ENCODE data around the gene FAM186B. TPM values are rescaled to one million over a fixed set of nuclear protein-coding genes. Genes with fewer than 3 reads are reported as not detected.
A peak's percentile ranks its signal among the peaks of the same experiment; 100 is the strongest.

The FAM186B gene
- total and polyA plus RNA-seq, 2 experiments from 2014 or later, result 0.17 to 0.69 TPM

GRCh38 chr12:49567611-49568441, 37.6 kb downstream of the FAM186B start, which contains the start of gene MCRS1:
MCRS1 (minus strand) TSS chr12:49568142; CDS start chr12:49566731, 1,411 bp downstream.
- peak; percentile 96 for DNase-seq (ENCODE audit: low spot score)
- Histone ChIP-seq H3K4me2 (peak within 1 kb of the TSS; percentile 95), H3K27ac (peak within 1 kb of the TSS; percentile 97), H3K79me2 (peaks cover 51% of the 10 kb centered on the region), H3K4me3 (peak within 1 kb of the TSS; percentile 66), H3K9me3 (ENCODE audit: low read depth) (no peaks in the 10 kb centered on the region), H4K20me1 (ENCODE audit: insufficient read depth, poor library complexity, severe bottlenecking) (no peaks in the 10 kb centered on the region), H3K36me3 (replicated peaks; ENCODE audit: insufficient read depth, low read depth) (no peaks in the 10 kb centered on the region), H3K27me3 (no peaks in the 10 kb centered on the region), H3K4me1 (ENCODE audit: insufficient read depth) (peaks cover 5% of the 10 kb centered on the region), H3K9me2 (replicated peaks; ENCODE audit: insufficient read depth) (no peaks in the 10 kb centered on the region), H2AFZ (peak within 1 kb of the TSS; percentile 95)
- no peak for TF ChIP-seq CTCF (IDR thresholded peaks at IDR 0.05; ENCODE audit: poor library complexity)
- TF ChIP-seq EZH2 (IDR thresholded peaks at IDR 0.05; ENCODE audit: borderline replicate concordance), result no peak
- no peak for TF ChIP-seq EZH2phosphoT487 (IDR thresholded peaks at IDR 0.05; ENCODE audit: low read depth, severe bottlenecking, unreplicated experiment)
- WGBS (ENCODE audit: low lambda C conversion rate, missing lambda C conversion rate), result 1% methylated on average over 46 of the region's 54 CpGs

GRCh38 chr12:49567302-49567610, 38.2 kb downstream of the FAM186B start:
- H3K4me1 ChIP-seq (ENCODE audit: insufficient read depth), result peaks cover 5% of the 10 kb centered on the region
- WGBS (ENCODE audit: low lambda C conversion rate, missing lambda C conversion rate), result 6% methylated on average over 11 of the region's 11 CpGs

GRCh38 chr12:49566361-49566760, 39.1 kb downstream of the FAM186B start:
- Histone ChIP-seq H3K4me1 (ENCODE audit: insufficient read depth) (peaks cover 5% of the 10 kb centered on the region), H3K27ac (no peak overlapping the region), H3K9me3 (ENCODE audit: low read depth) (no peaks in the 10 kb centered on the region), H2AFZ (no peak overlapping the region), H4K20me1 (ENCODE audit: insufficient read depth, poor library complexity, severe bottlenecking) (no peaks in the 10 kb centered on the region), H3K4me2 (peak overlapping the region; percentile 95), H3K4me3 (no peak overlapping the region), H3K9me2 (replicated peaks; ENCODE audit: insufficient read depth) (no peaks in the 10 kb centered on the region), H3K27me3 (no peaks in the 10 kb centered on the region), H3K79me2 (peaks cover 45% of the 10 kb centered on the region), H3K36me3 (replicated peaks; ENCODE audit: insufficient read depth, low read depth) (no peaks in the 10 kb centered on the region)
- WGBS (ENCODE audit: low lambda C conversion rate, missing lambda C conversion rate), result 95% methylated on average over 13 of the region's 13 CpGs
- TF ChIP-seq EZH2 (IDR thresholded peaks at IDR 0.05; ENCODE audit: borderline replicate concordance), result no peak
- TF ChIP-seq EZH2phosphoT487 (IDR thresholded peaks at IDR 0.05; ENCODE audit: low read depth, severe bottlenecking, unreplicated experiment), result no peak
- TF ChIP-seq CTCF (IDR thresholded peaks at IDR 0.05; ENCODE audit: poor library complexity), result no peak
- DNase-seq (ENCODE audit: low spot score), result no peak

More at GRCh38 chr12:49567302-49567610, 38.2 kb downstream of the FAM186B start:
- Histone ChIP-seq H3K9me3 (ENCODE audit: low read depth) (no peaks in the 10 kb centered on the region), H3K9me2 (replicated peaks; ENCODE audit: insufficient read depth) (no peaks in the 10 kb centered on the region), H4K20me1 (ENCODE audit: insufficient read depth, poor library complexity, severe bottlenecking) (no peaks in the 10 kb centered on the region), H3K27ac (peak overlapping the region; percentile 97), H3K27me3 (no peaks in the 10 kb centered on the region), H3K4me2 (peak overlapping the region; percentile 95), H3K36me3 (replicated peaks; ENCODE audit: insufficient read depth, low read depth) (no peaks in the 10 kb centered on the region), H3K79me2 (peaks cover 51% of the 10 kb centered on the region), H2AFZ (peak overlapping the region; percentile 95), H3K4me3 (peak overlapping the region; percentile 66)
- TF ChIP-seq EZH2phosphoT487 (IDR thresholded peaks at IDR 0.05; ENCODE audit: low read depth, severe bottlenecking, unreplicated experiment), result no peak
- no peak for TF ChIP-seq CTCF (IDR thresholded peaks at IDR 0.05; ENCODE audit: poor library complexity)
- no peak for TF ChIP-seq EZH2 (IDR thresholded peaks at IDR 0.05; ENCODE audit: borderline replicate concordance)
- no peak for DNase-seq (ENCODE audit: low spot score)

Measured in hepatocyte (in vitro differentiated cells).